Measurements from ENCODE around the gene FAM3D.

Gene FAM3D

DNA sequence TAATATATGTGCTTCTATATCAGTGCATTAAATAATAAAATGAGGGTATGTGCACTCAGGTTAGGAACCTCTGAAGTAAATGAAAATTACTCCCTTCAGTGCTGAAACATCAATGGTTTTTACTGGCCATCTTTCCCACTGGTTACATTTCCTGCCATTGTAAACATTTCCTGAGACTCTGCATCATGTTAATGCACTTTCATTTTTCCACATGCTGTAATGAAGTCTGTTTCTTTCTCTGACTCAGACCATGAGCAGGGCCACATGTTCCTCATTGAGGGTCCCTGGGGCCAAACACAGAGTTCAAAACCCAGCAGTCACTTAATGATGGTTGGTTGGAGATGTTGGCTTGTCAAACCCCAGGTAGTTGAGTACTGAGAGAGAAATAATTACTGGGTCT lies 15.3 kb downstream of the FAM3D start:
- H3K4me3 Mint-ChIP-seq, result no peak overlapping the region
- peaks cover 5% of the 10 kb centered on the region for H3K9me3 Mint-ChIP-seq
- no peaks in the 10 kb centered on the region for H3K36me3 Mint-ChIP-seq
- no peak overlapping the region for H3K27ac Mint-ChIP-seq
- no peaks in the 10 kb centered on the region for H3K4me1 Mint-ChIP-seq
- no peak for ATAC-seq
- peaks cover 30% of the 10 kb centered on the region for H3K27me3 Mint-ChIP-seq

- H3K36me3 Mint-ChIP-seq, result no peaks in the 10 kb centered on the region
- peaks cover 2% of the 10 kb centered on the region for H3K9me3 Mint-ChIP-seq
- no peak for ATAC-seq
- peaks cover 14% of the 10 kb centered on the region for H3K27me3 Mint-ChIP-seq
- no peak overlapping the region for H3K4me3 Mint-ChIP-seq
- no peak overlapping the region for H3K27ac Mint-ChIP-seq
- no peaks in the 10 kb centered on the region for H3K4me1 Mint-ChIP-seq
Measured at GRCh38 chr3:58647381-58648141, 19.0 kb downstream of the FAM3D start.

DNA sequence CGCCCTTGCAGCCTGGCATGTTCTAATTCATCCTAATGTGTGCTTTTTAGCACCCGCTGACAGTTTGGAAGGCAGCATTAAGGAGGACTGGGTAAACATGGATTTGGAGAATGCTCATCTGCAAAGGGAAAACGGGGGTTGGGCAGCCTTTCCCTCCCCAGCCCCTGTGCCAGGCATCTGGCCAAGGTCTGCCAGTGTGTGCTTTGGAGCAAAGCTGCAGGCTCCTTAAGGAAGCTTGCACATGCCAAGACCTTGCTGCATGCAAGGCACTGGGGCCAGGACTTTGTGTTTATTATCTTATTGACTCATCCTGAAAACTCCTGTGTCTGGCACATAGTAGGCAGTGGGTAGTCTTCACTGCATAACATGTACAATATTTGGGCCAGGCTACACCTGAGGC lies 20.1 kb downstream of the FAM3D start:
- Mint-ChIP-seq H3K4me3 (no peak overlapping the region), H3K4me1 (no peaks in the 10 kb centered on the region), H3K27ac (no peak overlapping the region), H3K36me3 (no peaks in the 10 kb centered on the region), H3K9me3 (no peaks in the 10 kb centered on the region), H3K27me3 (peaks cover 10% of the 10 kb centered on the region)
- no peak for ATAC-seq

DNA sequence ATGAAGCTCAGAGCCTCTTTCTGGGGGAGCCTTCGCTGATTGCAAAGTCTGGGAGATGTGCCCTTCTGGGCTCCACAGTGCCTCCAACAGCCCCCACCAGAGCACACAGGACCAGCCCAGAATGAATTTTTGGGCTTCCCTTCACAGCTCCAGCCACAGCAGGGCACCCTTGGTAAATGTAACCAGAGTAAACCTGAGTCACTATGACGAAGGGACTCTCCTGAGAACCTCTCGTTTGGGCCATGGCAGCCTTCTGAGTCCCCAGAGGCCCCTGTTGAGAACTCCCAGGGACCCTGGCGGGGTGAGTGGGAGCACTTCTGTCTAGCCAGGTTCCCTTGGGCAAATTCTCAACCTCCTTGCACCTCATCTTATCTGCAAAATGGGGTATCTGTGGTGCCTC lies 20.8 kb downstream of the FAM3D start:
- Mint-ChIP-seq H3K27ac (no peak overlapping the region), H3K9me3 (no peaks in the 10 kb centered on the region), H3K4me1 (no peaks in the 10 kb centered on the region), H3K4me3 (no peak overlapping the region), H3K27me3 (peaks cover 10% of the 10 kb centered on the region), H3K36me3 (no peaks in the 10 kb centered on the region)
- no peak for ATAC-seq

GRCh38 chr3:58642846-58643245 lies 23.7 kb downstream of the FAM3D start:
- ATAC-seq, result no peak

GRCh38 chr3:58640700-58641372 lies 25.7 kb downstream of the FAM3D start:
- no peak overlapping the region for H3K4me3 Mint-ChIP-seq
- H3K27ac Mint-ChIP-seq, result no peak overlapping the region

More at GRCh38 chr3:58642846-58643245, 23.7 kb downstream of the FAM3D start:
- H3K9me3 Mint-ChIP-seq, result no peaks in the 10 kb centered on the region
- no peaks in the 10 kb centered on the region for H3K4me1 Mint-ChIP-seq
- H3K4me3 Mint-ChIP-seq, result no peak overlapping the region
- no peaks in the 10 kb centered on the region for H3K36me3 Mint-ChIP-seq
- peaks cover 10% of the 10 kb centered on the region for H3K27me3 Mint-ChIP-seq
- H3K27ac Mint-ChIP-seq, result no peak overlapping the region

DNA sequence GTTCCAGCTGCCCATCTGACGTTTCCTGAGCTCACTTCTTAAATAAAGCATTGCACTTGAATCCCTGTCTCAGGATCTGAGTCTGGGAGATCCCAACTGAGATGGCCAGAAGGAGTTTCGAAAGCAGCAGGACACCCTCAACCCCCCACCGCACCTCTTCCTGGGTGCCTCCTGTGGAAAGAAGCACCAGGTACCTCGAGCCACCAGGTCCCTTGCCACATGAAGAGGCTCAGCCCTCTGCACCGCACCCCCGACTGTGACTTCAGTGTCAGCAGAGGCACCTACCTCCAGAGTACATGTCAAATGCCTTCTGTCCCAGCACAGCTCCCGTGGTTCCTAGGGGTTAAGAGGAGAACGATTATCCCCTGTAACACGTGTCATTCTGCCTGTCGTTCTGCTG lies 26.7 kb downstream of the FAM3D start:
- peaks cover 21% of the 10 kb centered on the region for H3K27me3 Mint-ChIP-seq
- peaks cover 10% of the 10 kb centered on the region for H3K4me1 Mint-ChIP-seq
- H3K36me3 Mint-ChIP-seq, result no peaks in the 10 kb centered on the region
- no peak overlapping the region for H3K27ac Mint-ChIP-seq
- no peak for ATAC-seq
- H3K4me3 Mint-ChIP-seq, result no peak overlapping the region
- H3K9me3 Mint-ChIP-seq, result no peaks in the 10 kb centered on the region

More at GRCh38 chr3:58640700-58641372, 25.7 kb downstream of the FAM3D start:
- H3K4me1 Mint-ChIP-seq, result peaks cover 4% of the 10 kb centered on the region
- ATAC-seq, result peak; percentile 78
- H3K9me3 Mint-ChIP-seq, result no peaks in the 10 kb centered on the region
- H3K27me3 Mint-ChIP-seq, result peaks cover 18% of the 10 kb centered on the region
- no peaks in the 10 kb centered on the region for H3K36me3 Mint-ChIP-seq

DNA sequence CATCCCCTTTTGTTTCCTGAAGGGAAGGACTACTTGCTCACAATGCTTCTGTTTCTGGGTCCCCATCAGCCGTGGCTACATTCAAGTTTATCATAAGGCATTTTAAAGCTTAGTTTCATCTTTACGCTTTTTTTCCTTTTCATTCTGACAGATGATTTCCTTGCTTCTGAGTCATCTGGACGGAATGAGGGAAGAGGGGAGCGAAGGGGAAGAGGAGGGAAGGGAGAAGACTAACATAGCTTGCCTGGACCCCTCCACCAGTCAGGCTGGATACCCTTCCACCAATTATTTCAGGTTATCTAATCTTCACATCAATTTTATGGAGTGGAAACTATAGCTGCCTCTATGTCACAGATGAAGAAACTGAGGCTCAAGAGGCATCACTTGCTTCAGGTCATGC lies 27.6 kb downstream of the FAM3D start:
- no peak overlapping the region for H3K27ac Mint-ChIP-seq
- no peaks in the 10 kb centered on the region for H3K9me3 Mint-ChIP-seq
- peaks cover 27% of the 10 kb centered on the region for H3K27me3 Mint-ChIP-seq
- peaks cover 10% of the 10 kb centered on the region for H3K4me1 Mint-ChIP-seq
- no peak for ATAC-seq
- no peak overlapping the region for H3K4me3 Mint-ChIP-seq
- no peaks in the 10 kb centered on the region for H3K36me3 Mint-ChIP-seq

GRCh38 chr3:58638591-58638990 lies 28.0 kb downstream of the FAM3D start:
- Mint-ChIP-seq H3K9me3 (no peaks in the 10 kb centered on the region), H3K27ac (no peak overlapping the region), H3K36me3 (no peaks in the 10 kb centered on the region), H3K4me1 (peaks cover 10% of the 10 kb centered on the region), H3K4me3 (no peak overlapping the region), H3K27me3 (peaks cover 31% of the 10 kb centered on the region)
- ATAC-seq, result no peak

- no peak overlapping the region for H3K4me3 Mint-ChIP-seq
- no peak overlapping the region for H3K27ac Mint-ChIP-seq
- H3K9me3 Mint-ChIP-seq, result no peaks in the 10 kb centered on the region
- H3K4me1 Mint-ChIP-seq, result peaks cover 10% of the 10 kb centered on the region
- ATAC-seq, result no peak
- H3K36me3 Mint-ChIP-seq, result no peaks in the 10 kb centered on the region
- H3K27me3 Mint-ChIP-seq, result peaks cover 38% of the 10 kb centered on the region
Measured at GRCh38 chr3:58637509-58637908, 29.1 kb downstream of the FAM3D start.

DNA sequence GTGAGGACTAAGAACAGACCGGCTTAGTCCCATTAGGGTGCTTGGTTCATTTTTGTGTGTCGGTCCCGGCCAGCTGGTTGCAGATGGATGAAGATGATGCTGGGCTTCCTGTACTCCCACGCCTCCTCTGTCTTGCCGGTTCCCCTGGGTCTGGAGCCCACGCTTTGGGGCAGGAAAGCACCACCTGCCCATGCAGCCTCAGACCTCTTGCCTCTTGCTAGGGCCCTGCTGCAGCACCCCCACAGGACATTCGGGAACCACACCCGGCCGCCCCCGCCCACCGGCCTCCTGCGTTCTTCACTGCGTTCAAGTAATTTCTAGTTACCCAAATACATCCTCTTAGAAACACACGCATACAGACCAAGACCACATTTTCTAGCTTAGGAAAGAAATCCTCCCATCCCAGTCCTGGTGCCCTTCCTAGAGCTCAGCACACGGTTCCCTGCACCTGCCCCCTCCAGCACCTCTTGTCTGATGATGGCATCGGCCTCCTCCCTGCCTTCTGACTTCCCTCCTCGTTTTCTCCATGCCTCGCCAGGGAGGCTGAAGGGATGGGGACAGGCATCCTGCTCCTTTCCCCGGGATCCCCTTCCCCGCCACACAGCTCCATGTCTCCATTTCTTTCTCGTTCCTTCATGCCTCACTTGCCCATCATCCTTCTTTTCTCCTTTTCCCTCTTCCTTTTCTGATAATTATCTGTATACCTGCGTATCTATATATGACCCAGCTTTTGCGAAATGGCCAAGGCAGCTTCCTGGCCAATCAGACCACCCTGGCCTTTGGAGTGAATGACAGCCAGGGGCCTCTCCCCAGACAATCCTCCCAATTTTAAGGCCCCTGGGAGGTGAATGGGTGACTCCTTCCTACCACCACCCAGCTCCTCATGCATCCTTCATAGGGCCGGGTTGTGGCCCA lies 30.9 kb downstream of the FAM3D start:
- Mint-ChIP-seq H3K27ac (no peak overlapping the region), H3K4me1 (peaks cover 13% of the 10 kb centered on the region), H3K4me3 (no peak overlapping the region), H3K27me3 (peaks cover 38% of the 10 kb centered on the region), H3K9me3 (no peaks in the 10 kb centered on the region), H3K36me3 (no peaks in the 10 kb centered on the region)
- ATAC-seq, result peak; percentile 61

GRCh38 chr3:58633157-58633865 lies 33.3 kb downstream of the FAM3D start:
- no peak for ATAC-seq
- H3K4me1 Mint-ChIP-seq, result peaks cover 18% of the 10 kb centered on the region
- peaks cover 38% of the 10 kb centered on the region for H3K27me3 Mint-ChIP-seq
- no peaks in the 10 kb centered on the region for H3K9me3 Mint-ChIP-seq
- H3K36me3 Mint-ChIP-seq, result no peaks in the 10 kb centered on the region
- no peak overlapping the region for H3K4me3 Mint-ChIP-seq
- no peak overlapping the region for H3K27ac Mint-ChIP-seq

GRCh38 chr3:58631742-58632141 lies 34.8 kb downstream of the FAM3D start:
- Mint-ChIP-seq H3K4me1 (peaks cover 18% of the 10 kb centered on the region), H3K36me3 (no peaks in the 10 kb centered on the region), H3K27ac (no peak overlapping the region), H3K27me3 (peaks cover 30% of the 10 kb centered on the region), H3K4me3 (no peak overlapping the region), H3K9me3 (no peaks in the 10 kb centered on the region)
- ATAC-seq, result no peak

- Mint-ChIP-seq H3K27me3 (peaks cover 20% of the 10 kb centered on the region), H3K4me1 (peaks cover 13% of the 10 kb centered on the region), H3K9me3 (no peaks in the 10 kb centered on the region), H3K27ac (no peak overlapping the region), H3K36me3 (no peaks in the 10 kb centered on the region), H3K4me3 (no peak overlapping the region)
- ATAC-seq, result no peak
Measured at GRCh38 chr3:58630710-58631092, 35.9 kb downstream of the FAM3D start.
